Ishikawa (cell line): ENCODE results near the gene PRKACA.

ENCODE experiments used
- CREB1 ChIP-seq: IDR thresholded peaks from 2 replicates; pipeline ENCODE4 v1.6.1; 2012; ENCODE audit warnings: low read depth
- EGR1 ChIP-seq: IDR thresholded peaks from 2 replicates; pipeline ENCODE4 v1.6.1; 2012
- EP300 ChIP-seq: IDR thresholded peaks from 2 replicates; pipeline ENCODE4 v1.6.1; 2012; ENCODE audit warnings: borderline replicate concordance
- FOXM1 ChIP-seq: IDR thresholded peaks from 2 replicates; pipeline ENCODE4 v1.6.1; 2012; ENCODE audit warnings: low read depth, borderline replicate concordance
- MAX ChIP-seq: IDR thresholded peaks from 2 replicates; pipeline ENCODE4 v1.6.1; 2012
- NFIC ChIP-seq: IDR thresholded peaks from 2 replicates; pipeline ENCODE4 v1.6.1; 2012
- TAF1 ChIP-seq: IDR thresholded peaks from 2 replicates; pipeline ENCODE4 v1.6.1; 2012; ENCODE audit warnings: low read depth, mild to moderate bottlenecking
- TEAD4 ChIP-seq: IDR thresholded peaks from 2 replicates; pipeline ENCODE4 v1.6.1; 2012
- YY1 ChIP-seq: IDR thresholded peaks from 2 replicates; pipeline ENCODE4 v1.6.1; 2012; ENCODE audit warnings: low read depth
- ZBTB7A ChIP-seq: IDR thresholded peaks from 2 replicates; pipeline ENCODE4 v1.6.1; 2012; ENCODE audit warnings: low read depth

GRCh38 chr19:14127176-14127575 lies 9.6 kb upstream of the PRKACA start:
- TF ChIP-seq TAF1 (no peak), ZBTB7A (no peak), YY1 (no peak), MAX (no peak), EGR1 (no peak), CREB1 (no peak), EP300 (no peak), FOXM1 (no peak), NFIC (no peak), TEAD4 (no peak)
